HepG2 (cell line): ENCODE data around the gene ARHGAP10. TPM values are rescaled to one million over a fixed set of nuclear protein-coding genes. Genes with fewer than 3 reads are reported as not detected.

Experiments
- ATAC-seq: fragments of 200-7000 bp; cut with Tn5 transposase; 3 replicates; pipeline ENCODE4 v1.9.1; 2020; ENCODE audit warnings: mild to moderate bottlenecking, moderate library complexity
- BruUV-seq: library from RNA; stranded (reverse); fragments of 400-500 nt; replicated peaks from 2 replicates; lab custom pipeline; 2021; lab: Mats Ljungman, UMichigan
- CTCF ChIA-PET: fragments of 300-600 bp; formaldehyde crosslinking; extraction: SDS; loops from one replicate; lab custom pipeline; 2021; ENCODE audit warnings: low total read pairs, inconsistent platforms, low intra/inter-chr PET ratio; lab: Yijun Ruan, JAX
- POLR2A ChIA-PET: fragments of 350-600 bp; sonication (Branson Sonifier 250); formaldehyde crosslinking; loops from one replicate; lab custom pipeline; 2020; ENCODE audit warnings: antibody characterized with exemption, inconsistent platforms; lab: Yijun Ruan, JAX
- DNase-seq: peaks from one replicate; pipeline ENCODE4 v3.0.0-alpha.2; 2015; ENCODE audit warnings: low spot score
- FAIRE-seq: peaks from 3 replicates; lab custom pipeline; 2011; peaks lifted over from hg19 to GRCh38; lab: Jason Lieb, UNC
- H2AFZ ChIP-seq: one replicate; pipeline ENCODE4 v1.6.1; 2011; ENCODE audit warnings: low read length, inconsistent platforms
- H3K27ac ChIP-seq: fragments of 300-600 bp; 3 replicates; pipeline ENCODE4 v1.8.0; 2011; ENCODE audit warnings: mixed run types, mild to moderate bottlenecking, mixed read lengths, low read length, inconsistent platforms; ENCODE audit not compliant: insufficient read depth; ENCODE audit errors: extremely low read length
- H3K27me3 ChIP-seq, 2 experiments: fragments of 200-600 bp in 1 of 2; 2 replicates in 1 of 2; 3 replicates in 1 of 2; pipeline versions ENCODE4 v1.6.0 to v1.8.0; 2011; ENCODE audit warnings: low read length in 2 of 2, mild to moderate bottlenecking in 2 of 2, moderate library complexity in 2 of 2, inconsistent platforms in 1 of 2; ENCODE audit not compliant: insufficient read depth in 2 of 2, control insufficient read depth in 1 of 2
- H3K36me3 ChIP-seq, 2 experiments: fragments of 200-600 bp in 1 of 2; replicated peaks in 1 of 2; 2 replicates in 1 of 2; 3 replicates in 1 of 2; pipeline versions ENCODE4 v1.5.1 to v1.8.0; 2011; ENCODE audit warnings: low read length in 2 of 2, inconsistent platforms in 1 of 2; ENCODE audit not compliant: insufficient read depth in 2 of 2, control insufficient read depth in 1 of 2
- H3K4me1 ChIP-seq: 2 replicates; pipeline ENCODE4 v1.5.1; 2012; ENCODE audit warnings: low read length, inconsistent platforms; ENCODE audit not compliant: insufficient read depth
- H3K4me2 ChIP-seq: 2 replicates; pipeline ENCODE4 v1.6.0; 2011; ENCODE audit warnings: low read depth, low read length, inconsistent platforms
- H3K4me3 ChIP-seq, 3 experiments: fragments of 200-600 bp in 1 of 3; sonication (generic), shearing (Covaris generic) in 1 of 3; replicated peaks in 1 of 3; 2 replicates each; pipeline ENCODE4 v1.5.1; 2011 to 2016; ENCODE audit warnings: low read length in 3 of 3, inconsistent platforms in 2 of 3, low read depth in 2 of 3, mild to moderate bottlenecking in 2 of 3, control low read depth in 1 of 3, mixed read lengths in 1 of 3; ENCODE audit not compliant: insufficient read depth in 1 of 3
- H3K79me2 ChIP-seq: one replicate; pipeline ENCODE4 v1.6.1; 2011; ENCODE audit warnings: low read length, inconsistent platforms; ENCODE audit not compliant: insufficient read depth
- H3K9ac ChIP-seq: 2 replicates; pipeline ENCODE4 v1.6.0; 2011; ENCODE audit warnings: mild to moderate bottlenecking, low read depth, low read length, inconsistent platforms; ENCODE audit not compliant: insufficient read depth
- H3K9me3 ChIP-seq: 2 replicates; pipeline ENCODE4 v1.5.1; 2012; ENCODE audit warnings: mild to moderate bottlenecking, low read length
- H4K20me1 ChIP-seq: 2 replicates; pipeline ENCODE4 v1.6.0; 2011; ENCODE audit warnings: inconsistent platforms, mild to moderate bottlenecking, low read length, moderate library complexity; ENCODE audit not compliant: insufficient read depth
- BHLHE40 ChIP-seq: IDR thresholded peaks from 2 replicates; pipeline ENCODE4 v1.6.1; 2011; ENCODE audit warnings: low read length, improper control_type of control experiment
- DNMT3B ChIP-seq: conservative IDR thresholded peaks from 2 replicates; pipeline ENCODE4 v1.6.1; 2016; ENCODE audit warnings: missing biosample characterization, control low read depth
- EP300 ChIP-seq, 3 experiments: sonication (generic) in 1 of 3; formaldehyde crosslinking in 1 of 3; IDR thresholded peaks; 2 replicates each; pipeline versions ENCODE4 v1.5.1 to v1.6.1; 2011 to 2020; ENCODE audit warnings: low read depth in 2 of 3, low read length in 2 of 3, borderline replicate concordance in 1 of 3, improper control_type of control experiment in 1 of 3, mild to moderate bottlenecking in 1 of 3, missing genetic modification reagents in 1 of 3, moderate library complexity in 1 of 3
- HNF4A ChIP-seq: sonication (generic); formaldehyde crosslinking; IDR thresholded peaks from 2 replicates; pipeline ENCODE4 v1.4.0; 2020; ENCODE audit warnings: missing genetic modification reagents
- NR2C2 ChIP-seq: sonication (generic); formaldehyde crosslinking; IDR thresholded peaks from 2 replicates; pipeline ENCODE4 v1.4.0; 2020; ENCODE audit warnings: missing genetic modification reagents, mild to moderate bottlenecking, moderate library complexity, borderline replicate concordance
- RXRB ChIP-seq: IDR thresholded peaks from 2 replicates; pipeline ENCODE4 v1.6.1; 2016; ENCODE audit warnings: borderline replicate concordance, missing genetic modification reagents, missing compliant biosample characterization
- SALL2 ChIP-seq: sonication (generic); formaldehyde crosslinking; IDR thresholded peaks from 2 replicates; pipeline ENCODE4 v1.8.1; 2023; ENCODE audit warnings: mild to moderate bottlenecking, missing genetic modification reagents, inconsistent platforms
- SMC3 ChIP-seq: IDR thresholded peaks from 2 replicates; pipeline ENCODE4 v1.6.1; 2011; ENCODE audit warnings: low read length, improper control_type of control experiment
- TBX2 ChIP-seq: sonication (generic); formaldehyde crosslinking; IDR thresholded peaks from 2 replicates; pipeline ENCODE4 v1.5.0; 2020; ENCODE audit warnings: missing genetic modification reagents, mild to moderate bottlenecking, borderline replicate concordance
- ZNF703 ChIP-seq: sonication (generic); formaldehyde crosslinking; IDR thresholded peaks from 2 replicates; pipeline ENCODE4 v1.5.1; 2020; ENCODE audit warnings: missing genetic modification reagents, mild to moderate bottlenecking, moderate library complexity, borderline replicate concordance
- WGBS: methylation state at CpG from one replicate; pipeline ENCODE4 v1.1.6; 2017; ENCODE audit warnings: low lambda C conversion rate; 5-methylcytosine and 5-hydroxymethylcytosine counted together
- in situ Hi-C: cut with HindIII; loops from 2 replicates; pipeline ENCODE4 v1.10.0; 2017; ENCODE audit warnings: low pct_unique_long_range_greater_than_20kb; ENCODE audit not compliant: extremely low pct_ligation_motif_present
- intact Hi-C: fragments of 100-400 bp; cut with micrococcal nuclease; formaldehyde crosslinking; loops from one replicate; pipeline ENCODE4 v1.10.0; 2022; ENCODE audit not compliant: unreplicated experiment
- polyA plus RNA-seq, 8 experiments: library from polyadenylated mRNA; depleted of rRNA in 3 of 8; stranded (reverse) in 7 of 8; unstranded in 1 of 8; fragments of >200 nt; fragmentation: Illumina TruSeq in 4 of 8; extraction: Trizol in 4 of 8; gene quantifications; 2 replicates each; pipeline versions ENCODE4 v1.2.1 to v1.2.3, GENCODE V29; 2011 to 2016; ENCODE audit warnings: low read depth in 4 of 8, missing spikeins in 1 of 8, mixed read lengths in 1 of 8; ENCODE audit not compliant: insufficient read depth in 1 of 8
- total RNA-seq, 5 experiments: library from RNA; depleted of rRNA; stranded (reverse); fragments of >200 nt; fragmentation: Illumina TruSeq; extraction: Trizol; gene quantifications; 2 replicates each; pipeline ENCODE4 v1.2.3, GENCODE V29; 2016; ENCODE audit warnings: low read depth in 1 of 5
- TF ChIP-seq, protein P1 (sequence below): sonication (generic); formaldehyde crosslinking; IDR thresholded peaks from 2 replicates; pipeline ENCODE4 v1.4.0; 2020; ENCODE audit warnings: missing genetic modification reagents, borderline replicate concordance

Gene ARHGAP10
- total and polyA plus RNA-seq, 2 of the 13 experiments (the other 11 are each of a cell fraction or from before 2014, with no cell fraction given), result 0.45 to 1.6 TPM

DNA sequence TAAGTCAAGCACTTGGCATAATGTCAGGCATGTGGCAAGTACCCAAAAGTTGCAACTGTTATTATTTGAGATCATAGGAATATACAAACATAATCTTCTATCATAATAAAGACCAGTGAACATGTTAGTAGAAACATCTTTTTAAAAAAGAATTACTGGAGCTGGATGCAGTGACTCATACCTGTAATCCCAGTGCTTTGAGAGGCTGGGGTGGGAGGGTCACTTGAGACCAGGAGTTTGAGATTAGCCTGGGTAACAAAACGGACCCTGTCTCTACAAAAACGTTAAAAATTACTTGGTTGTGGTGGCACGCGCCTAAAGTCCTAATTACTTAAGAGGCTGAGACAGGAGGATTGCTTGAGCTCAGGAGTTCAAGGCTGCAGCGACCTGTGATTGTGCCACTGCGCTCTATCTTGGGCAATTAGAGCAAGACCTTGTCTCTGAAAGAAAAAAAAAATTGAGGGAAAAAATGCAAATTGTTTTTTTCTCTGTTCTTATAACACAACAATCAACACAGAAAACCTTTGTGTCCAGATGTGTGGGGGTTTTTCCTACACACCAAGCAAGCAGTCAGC, 284.3 kb downstream of the ARHGAP10 start:
- intact Hi-C loops, result no loop called here
- ATAC-seq (peak; percentile 32; the same call in 2 of the 3 replicates), DNase-seq (no peak), FAIRE-seq (no peak)
- WGBS, result 49% methylated on average over 6 of the region's 6 CpGs
- Histone ChIP-seq H3K4me2 (peak overlapping the region; percentile 47), H3K36me3 (no peaks in the 10 kb centered on the region), H3K27me3 (no peaks in the 10 kb centered on the region; a peak in 1 of 5 replicates), H3K27ac (peak overlapping the region; percentile 43), H2AFZ (no peak overlapping the region), H3K4me1 (peaks cover 27% of the 10 kb centered on the region), H3K9me3 (no peaks in the 10 kb centered on the region), H3K79me2 (no peaks in the 10 kb centered on the region), H3K9ac (no peak overlapping the region), H4K20me1 (no peaks in the 10 kb centered on the region), H3K4me3 (no peak overlapping the region)
- TF ChIP-seq HNF4A, result 0 out of 2 replicates have a peak, but pooled peaks have one; percentile 11
- TF ChIP-seq NR2C2 (CRISPR knock-in tag), result no peak
- TF ChIP-seq EP300 (IDR thresholded peaks at IDR 0.05; ENCODE audit: low read depth in 2 of 2, low read length in 2 of 2), result peak in 1 of 2 experiments; percentile 16; a peak in 1 of 4 replicates
- TF ChIP-seq EP300 (CRISPR knock-in tag; IDR thresholded peaks at IDR 0.05; ENCODE audit: borderline replicate concordance), result no peak
- no TSS peak for BruUV-seq
- POLR2A ChIA-PET, result no interaction called here
- CTCF ChIA-PET, result no interaction called here
- in situ Hi-C loops, result no loop called here

DNA sequence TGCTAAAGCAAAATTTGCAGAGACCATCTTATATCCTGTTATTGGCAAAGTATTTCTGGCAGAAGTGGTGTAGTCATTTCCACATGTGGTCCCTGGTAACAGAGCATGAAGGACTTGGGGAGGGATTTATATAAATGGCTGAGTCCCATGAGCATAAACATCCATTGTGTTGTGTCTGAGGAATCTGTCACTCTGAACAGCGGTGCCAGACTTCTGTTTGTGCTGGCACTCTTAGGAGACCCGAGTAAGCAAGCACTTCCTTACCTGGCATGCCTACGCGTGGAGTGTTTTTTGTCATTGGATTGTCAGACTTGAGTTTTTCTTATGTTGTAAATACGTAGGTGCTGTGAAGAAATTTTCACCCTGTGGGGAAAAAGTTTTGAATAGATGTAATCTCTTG, 285.9 kb downstream of the ARHGAP10 start:
- H3K9ac ChIP-seq, result no peak overlapping the region
- H3K9me3 ChIP-seq, result no peaks in the 10 kb centered on the region
- WGBS, result 71% methylated on average over 5 of the region's 5 CpGs
- FAIRE-seq, result no peak
- in situ Hi-C loops (no loop called here), intact Hi-C loops (no loop called here)
- no TSS peak for BruUV-seq
- no peak for DNase-seq
- H2AFZ ChIP-seq, result no peak overlapping the region
- ChIA-PET POLR2A (no interaction called here), CTCF (no interaction called here)
- no peaks in the 10 kb centered on the region for H3K36me3 ChIP-seq
- H3K79me2 ChIP-seq, result no peaks in the 10 kb centered on the region
- H3K4me2 ChIP-seq, result no peak overlapping the region
- H3K27ac ChIP-seq, result no peak overlapping the region
- no peak for ATAC-seq
- no peak overlapping the region for H3K4me3 ChIP-seq
- H4K20me1 ChIP-seq, result no peaks in the 10 kb centered on the region
- TF ChIP-seq ZNF703 (CRISPR knock-in tag) (no peak), TBX2 (CRISPR knock-in tag) (no peak), BHLHE40 (no peak), SMC3 (no peak), DNMT3B (CRISPR knock-in tag) (no peak), SALL2 (no peak), RXRB (CRISPR knock-in tag) (no peak)
- TF ChIP-seq, protein P1, sequence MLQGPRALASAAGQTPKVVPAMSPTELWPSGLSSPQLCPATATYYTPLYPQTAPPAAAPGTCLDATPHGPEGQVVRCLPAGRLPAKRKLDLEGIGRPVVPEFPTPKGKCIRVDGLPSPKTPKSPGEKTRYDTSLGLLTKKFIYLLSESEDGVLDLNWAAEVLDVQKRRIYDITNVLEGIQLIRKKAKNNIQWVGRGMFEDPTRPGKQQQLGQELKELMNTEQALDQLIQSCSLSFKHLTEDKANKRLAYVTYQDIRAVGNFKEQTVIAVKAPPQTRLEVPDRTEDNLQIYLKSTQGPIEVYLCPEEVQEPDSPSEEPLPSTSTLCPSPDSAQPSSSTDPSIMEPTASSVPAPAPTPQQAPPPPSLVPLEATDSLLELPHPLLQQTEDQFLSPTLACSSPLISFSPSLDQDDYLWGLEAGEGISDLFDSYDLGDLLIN (CRISPR knock-in tag), result no peak
- peaks cover 27% of the 10 kb centered on the region for H3K4me1 ChIP-seq
- H3K27me3 ChIP-seq, result no peaks in the 10 kb centered on the region; a peak in 1 of 5 replicates
